ENCODE measurements around the gene CRIP1.

- TF ChIP-seq CTCF (IDR thresholded peaks at IDR 0.05) (no peak), POLR2A (IDR thresholded peaks at IDR 0.05) (no peak)
Observed at GRCh38 chr14:105469456-105470349, 17.0 kb upstream of the CRIP1 start.

All from vagina (tissue), 2 donors.